GM19193 (cell line): Measurements from ENCODE around the gene EIF2S1.

Experiments used
- POLR2A ChIP-seq: IDR thresholded peaks from 4 replicates; pipeline ENCODE4 v1.6.1; 2011; ENCODE audit not compliant: insufficient read depth, insufficient read length; ENCODE audit errors: extremely low read depth

The EIF2S1 gene

DNA sequence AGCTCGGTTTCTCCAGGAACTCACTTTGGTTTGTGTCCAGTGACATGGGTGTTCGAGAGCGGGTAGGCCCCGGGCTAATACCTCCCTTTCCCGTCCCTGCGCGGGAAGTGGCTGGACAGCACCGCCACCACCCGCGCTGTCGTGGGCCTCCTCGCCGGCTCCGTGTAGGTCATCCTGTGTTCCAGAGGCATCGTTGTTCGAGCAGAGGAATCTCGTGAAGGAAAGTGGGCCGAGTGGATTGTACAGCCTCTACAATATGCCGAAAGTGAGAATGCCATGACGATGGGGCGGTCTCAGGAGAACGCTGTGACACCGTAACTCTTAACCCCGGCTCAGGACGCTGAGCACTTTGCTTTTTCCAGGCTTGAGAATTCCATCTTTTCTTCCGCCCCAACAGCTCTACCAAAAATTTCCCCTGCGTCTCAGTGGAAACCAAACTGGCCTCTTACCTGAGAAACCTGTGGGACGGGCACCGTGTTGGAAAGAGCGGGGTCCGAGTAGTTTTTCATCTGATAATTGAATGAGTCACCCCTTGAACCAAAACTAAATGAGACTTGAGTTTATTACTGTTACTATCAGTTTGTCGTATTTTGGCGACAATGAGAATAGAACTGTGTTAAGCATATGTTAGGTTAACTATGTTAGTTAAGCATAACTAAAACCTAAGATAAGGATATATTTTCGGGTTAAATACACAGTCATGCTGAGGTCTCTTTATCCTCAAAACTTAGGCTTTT is 510 bp downstream of the EIF2S1 start:
- TF ChIP-seq POLR2A: no peak

DNA sequence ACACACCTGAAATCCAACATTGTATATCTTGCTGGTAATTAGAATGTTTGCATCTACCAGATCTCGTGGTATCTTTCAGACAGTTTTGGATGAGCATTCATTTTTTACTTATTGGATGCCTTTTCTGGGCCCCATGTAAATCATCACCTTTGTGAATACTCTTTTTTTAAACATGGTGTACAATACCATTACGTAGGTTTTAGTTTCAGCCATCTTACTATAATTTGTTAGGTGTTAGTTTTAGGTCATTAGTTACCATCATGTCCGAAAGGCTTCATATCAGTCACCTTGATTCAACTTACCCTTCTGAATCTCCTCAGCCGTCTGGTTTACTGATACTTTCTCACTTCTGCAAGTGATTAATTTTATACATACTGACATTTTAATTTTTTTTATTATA is 5.3 kb downstream of the EIF2S1 start:
- TF ChIP-seq POLR2A: no peak

DNA sequence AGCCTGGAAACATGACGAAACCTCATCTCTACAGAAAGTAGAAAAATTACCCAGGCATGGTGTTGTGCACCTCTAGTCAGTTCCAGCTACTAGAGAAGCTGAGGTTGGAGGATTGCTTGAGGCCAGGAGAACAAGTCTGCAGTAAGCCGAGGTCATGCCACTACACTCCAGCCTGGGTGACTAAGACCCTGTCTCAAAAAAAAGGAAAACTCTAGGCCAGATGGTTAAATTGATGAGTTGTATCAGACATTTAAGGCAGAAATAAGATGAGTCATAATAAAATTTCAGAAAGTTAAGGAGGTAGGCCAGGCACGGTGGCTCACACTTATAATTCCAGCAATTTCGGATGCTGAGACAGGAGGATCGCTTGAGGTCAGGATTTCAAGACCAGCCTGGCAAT is 10.7 kb downstream of the EIF2S1 start:
- no peak for TF ChIP-seq POLR2A

DNA sequence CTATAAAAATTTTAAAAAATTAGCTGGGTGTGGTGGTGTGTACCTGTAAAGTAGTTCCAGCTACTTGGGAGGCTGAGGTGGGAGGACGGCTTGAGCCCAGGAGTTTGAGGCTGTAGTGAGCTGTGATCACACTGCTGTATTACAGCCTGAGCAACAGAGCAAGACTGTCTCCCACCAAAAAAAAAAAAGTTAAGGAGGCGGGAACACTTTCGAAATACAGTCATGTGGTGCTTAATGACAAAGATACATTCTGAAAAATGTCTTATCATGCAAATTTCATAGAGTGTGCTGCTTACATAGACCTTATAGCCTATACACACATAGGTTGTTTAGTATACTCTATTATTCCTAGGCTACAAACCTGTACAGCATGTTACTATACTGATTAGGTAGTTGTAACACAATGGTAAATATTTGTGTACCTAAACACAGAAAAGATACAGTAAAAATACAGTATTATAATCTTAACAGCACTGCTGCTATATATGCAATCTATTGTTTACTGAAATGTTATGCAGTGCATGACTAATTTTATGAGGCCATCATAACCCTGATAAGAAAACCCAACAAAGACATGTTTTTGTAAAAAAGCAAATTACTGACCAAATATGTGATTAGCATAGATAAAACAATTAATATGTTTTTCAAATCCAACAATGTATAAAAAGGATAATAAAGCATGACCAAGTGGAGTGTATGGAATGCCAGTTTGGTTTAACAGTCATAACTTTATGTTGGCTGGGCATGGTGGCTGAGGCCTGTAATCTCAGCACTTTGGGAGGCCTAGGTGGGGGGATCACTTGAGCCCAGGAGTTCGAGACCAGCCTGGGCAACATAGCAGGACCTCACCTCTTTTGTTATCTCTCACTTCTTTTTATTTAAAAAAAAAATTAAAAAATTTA is 11.4 kb downstream of the EIF2S1 start:
- no peak for TF ChIP-seq POLR2A

DNA sequence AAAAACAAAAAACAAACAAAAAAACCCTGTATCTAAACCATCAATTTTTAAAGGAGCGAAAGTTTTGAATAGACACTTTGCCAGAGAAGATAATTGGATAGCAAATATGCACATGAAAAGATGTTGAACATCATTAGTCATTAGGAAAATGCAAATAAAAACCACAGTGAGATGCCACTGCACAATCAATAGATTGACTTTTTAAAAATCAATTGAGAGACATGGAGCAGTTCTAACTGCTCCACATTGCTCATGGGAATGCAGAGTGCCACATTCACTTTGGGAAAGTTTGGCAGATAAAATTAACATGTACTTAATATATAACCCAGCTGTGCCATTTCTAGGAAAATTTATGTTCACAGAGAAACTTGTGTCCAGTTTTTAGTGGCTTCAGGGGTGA is 12.7 kb downstream of the EIF2S1 start:
- no peak for TF ChIP-seq POLR2A

DNA sequence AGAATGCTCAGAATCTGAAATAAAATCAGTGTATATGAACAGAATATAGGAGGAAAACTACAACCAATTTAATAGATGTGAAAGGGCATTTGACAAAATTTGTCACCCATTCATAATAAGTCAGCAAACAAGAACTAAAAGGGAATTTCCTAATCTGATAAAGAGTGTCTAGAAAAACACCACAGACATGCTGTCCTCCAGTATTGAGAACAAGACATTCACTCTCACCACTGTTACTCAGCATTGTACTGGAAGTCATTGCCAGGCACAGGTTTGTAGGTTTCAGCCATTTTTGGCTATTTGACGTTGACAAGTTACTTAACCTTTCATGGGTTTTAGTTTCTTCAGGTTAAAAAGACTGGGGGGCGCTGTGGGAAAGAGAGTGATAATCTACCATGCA is 13.2 kb downstream of the EIF2S1 start:
- no peak for TF ChIP-seq POLR2A

DNA sequence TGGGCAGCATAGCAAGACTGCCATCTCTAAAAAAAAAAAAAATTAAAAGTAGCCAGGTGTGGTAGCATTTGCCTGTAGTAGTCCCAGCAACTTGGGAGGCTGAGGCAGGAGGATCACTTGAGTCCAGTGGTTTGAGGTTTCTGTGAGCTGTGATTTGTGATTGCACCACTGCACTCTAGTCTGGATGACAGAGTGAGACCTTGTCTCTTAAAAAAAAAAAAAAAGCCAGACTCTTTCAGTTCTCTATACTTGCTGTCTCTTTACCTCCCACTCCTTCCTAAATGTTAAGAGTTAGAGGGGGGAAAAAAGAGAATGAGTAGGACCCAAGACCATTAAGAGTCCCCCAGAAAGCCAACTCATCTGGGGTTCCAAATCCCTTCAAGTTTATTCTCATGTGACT is 17.8 kb downstream of the EIF2S1 start:
- TF ChIP-seq POLR2A: no peak

DNA sequence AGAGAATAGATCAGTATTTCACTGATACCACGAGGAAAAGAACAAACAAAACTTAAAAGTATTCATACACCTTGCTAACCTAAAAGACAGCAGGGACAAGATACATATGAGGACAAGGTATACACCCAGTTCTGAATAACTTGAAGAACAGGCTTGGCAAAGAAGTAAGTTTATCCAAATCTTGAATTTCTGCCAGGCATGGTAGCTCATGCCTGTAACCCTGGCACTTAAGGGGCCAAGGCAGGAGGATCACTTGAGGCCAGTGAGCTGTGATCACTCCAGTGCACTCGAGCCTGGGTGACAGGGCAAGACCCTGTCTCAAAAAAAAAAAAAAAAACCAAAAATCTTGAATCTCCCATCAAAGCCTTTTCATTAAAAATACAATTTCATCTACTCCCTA is 25.0 kb downstream of the EIF2S1 start:
- no peak for TF ChIP-seq POLR2A

DNA sequence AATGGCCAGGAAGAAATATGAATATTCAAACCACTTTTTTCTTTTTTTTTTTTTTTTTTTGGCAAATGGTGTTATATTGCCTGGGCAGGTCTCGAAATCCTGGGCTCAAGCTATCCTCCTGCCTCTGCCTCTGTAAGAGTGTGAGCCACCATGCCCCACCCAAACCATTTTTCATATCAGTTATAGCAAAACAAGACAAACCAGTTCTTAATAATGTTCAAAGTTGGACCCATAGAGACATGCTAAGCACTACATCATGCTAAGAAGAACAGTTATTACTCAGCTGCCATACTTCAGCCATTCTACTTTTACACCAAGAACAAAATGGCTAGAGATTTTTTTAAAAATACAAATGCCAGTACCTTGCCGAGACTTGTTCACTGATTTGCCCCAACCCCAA is 25.5 kb downstream of the EIF2S1 start:
- TF ChIP-seq POLR2A: no peak

DNA sequence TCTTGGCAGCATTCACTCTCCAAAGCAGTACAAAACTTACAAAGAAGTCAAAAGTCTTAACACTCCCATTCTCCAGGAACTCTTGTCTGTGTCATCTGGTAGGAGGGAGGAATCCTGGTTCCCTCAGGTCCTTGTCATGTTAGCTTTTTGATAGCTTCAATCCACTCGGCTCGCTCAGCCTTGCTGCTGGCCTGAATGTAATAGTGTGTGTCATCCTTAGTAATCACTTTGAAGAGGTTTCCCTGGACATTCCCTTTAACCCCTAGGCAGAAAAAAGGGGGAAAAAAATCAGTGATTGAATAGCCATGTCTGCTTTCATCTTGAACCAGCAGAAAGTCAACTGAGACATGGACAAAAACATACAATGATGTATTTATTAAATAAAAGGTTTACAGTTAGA is 27.1 kb downstream of the EIF2S1 start:
- no peak for TF ChIP-seq POLR2A

DNA sequence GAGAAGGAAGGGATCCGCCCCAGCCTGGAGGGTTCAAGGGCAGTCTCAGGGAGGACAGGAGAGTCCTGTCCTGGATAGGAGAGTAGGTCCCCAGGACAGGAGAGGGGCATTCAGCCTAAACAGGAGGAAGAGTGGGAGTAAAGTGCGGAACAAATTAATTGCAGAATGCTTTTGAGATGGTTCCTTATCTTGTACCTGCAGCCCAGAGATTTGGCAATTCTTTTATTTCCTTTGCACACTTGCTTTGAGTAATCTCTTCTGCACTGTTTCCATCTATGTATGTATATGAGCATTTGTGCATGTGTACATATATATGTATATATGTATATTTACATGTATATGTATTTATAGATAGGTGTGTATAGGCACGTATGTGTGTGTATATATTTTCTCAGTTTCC is 29.1 kb downstream of the EIF2S1 start:
- TF ChIP-seq POLR2A: no peak

DNA sequence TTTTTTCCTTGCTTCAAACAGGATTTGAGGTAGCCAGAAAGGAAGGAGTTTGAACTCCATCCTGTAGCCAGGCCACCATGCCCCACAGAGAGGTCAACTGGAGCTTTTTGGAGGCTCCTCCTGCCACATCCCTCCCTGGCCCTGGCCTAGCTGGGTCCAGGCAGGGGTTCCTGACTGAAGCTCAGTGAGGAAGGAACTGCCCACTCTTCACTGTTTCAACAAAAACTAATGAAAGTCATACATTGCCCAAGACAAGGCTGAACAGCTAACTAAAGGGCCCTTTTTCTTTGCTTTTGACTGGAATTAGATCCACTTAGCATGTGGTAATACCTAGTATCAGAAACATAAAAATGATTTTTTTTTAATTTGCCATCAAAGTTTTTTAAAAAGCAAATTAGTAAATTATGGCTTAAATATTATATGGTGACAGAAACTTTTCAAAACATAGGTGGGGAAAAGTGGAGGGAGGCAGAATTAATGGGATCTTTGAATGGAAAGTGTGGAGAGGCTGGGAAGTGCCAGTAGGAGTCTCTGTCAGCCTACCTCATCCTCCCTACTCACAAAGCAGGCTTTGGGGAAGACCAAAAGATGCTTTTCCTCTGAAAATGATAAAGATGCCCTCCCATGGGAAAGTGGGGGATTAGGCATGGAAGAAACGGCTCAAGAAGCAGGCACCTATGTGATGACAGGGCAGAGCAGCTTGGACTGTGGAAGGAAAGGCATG is 29.8 kb downstream of the EIF2S1 start:
- TF ChIP-seq POLR2A: no peak

DNA sequence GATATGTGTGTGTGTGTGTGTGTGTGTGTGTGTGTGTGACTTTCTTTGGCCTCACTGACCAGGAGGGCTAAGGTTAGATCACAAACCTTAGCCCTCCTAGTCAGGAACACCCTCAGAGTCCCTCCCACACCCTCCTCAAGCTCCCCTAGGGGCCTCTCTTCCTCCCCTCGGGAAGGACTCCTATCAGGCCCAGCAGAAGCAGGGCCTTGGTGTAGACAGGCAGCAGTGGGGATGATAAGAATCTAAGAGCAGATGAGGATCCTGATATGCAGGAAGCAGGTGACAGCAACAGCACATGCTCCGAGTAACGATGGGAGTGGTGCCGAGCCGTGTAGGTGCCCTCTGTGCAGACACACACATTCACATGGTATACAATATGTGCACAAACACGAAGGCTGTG is 31.1 kb downstream of the EIF2S1 start:
- no peak for TF ChIP-seq POLR2A

DNA sequence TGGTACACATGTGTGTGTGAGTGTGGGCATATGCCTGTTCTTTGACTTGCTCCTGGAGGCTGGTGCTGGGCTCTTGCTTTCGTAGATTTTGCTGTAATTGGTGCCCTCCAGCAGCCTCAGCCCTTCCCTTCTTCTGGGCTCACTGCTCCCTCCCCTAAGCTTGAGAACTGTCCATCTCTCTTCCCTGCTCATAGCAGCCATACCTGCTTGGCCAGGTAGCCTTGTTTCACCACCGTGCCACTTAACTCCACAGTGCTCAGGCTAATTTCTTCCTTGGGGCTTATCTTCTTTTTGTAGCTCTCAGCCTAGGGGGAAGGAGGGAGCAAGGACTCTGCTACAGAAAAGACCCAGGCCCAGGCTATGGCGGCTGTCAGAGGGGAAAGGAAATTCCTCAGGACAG is 32.0 kb downstream of the EIF2S1 start:
- TF ChIP-seq POLR2A: no peak

DNA sequence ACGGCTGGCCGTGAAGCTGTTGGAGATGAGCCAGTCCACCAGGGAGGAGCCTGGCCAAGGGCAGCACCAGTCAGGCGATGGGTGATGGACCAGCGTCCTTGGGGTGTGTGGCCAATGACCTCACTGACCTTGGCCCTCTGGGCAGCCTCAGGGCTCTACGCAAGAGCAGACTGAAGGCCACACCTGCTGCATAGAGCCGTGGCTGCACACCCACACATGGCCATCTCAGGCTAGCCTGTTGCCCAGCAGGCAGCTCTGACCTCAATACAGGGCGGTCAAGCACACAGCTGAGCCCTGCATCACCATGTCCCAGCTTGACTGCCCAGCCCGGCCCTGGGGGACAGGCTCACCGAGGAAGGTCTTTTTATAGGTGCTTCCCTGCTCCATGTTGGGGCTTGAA is 32.7 kb downstream of the EIF2S1 start:
- TF ChIP-seq POLR2A: no peak

DNA sequence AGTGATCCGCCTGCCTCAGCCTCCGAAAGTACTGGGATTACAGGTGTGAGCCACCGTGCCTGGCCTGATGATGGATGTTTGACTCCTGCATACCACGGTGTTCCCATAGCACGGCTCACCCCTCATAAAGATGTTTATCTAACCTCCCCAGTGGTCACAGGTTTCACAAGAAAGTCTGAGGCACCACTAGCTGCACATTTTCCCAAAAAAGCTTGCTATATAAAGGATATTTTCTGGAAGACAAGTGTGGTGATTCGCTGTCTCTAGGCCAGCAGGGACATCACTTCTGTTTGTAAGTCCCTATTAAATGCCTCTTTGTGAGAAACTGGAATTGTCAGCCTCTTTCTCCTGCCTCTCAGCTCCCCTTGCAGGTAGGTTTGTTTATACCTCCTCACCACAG is 33.6 kb downstream of the EIF2S1 start:
- no peak for TF ChIP-seq POLR2A

DNA sequence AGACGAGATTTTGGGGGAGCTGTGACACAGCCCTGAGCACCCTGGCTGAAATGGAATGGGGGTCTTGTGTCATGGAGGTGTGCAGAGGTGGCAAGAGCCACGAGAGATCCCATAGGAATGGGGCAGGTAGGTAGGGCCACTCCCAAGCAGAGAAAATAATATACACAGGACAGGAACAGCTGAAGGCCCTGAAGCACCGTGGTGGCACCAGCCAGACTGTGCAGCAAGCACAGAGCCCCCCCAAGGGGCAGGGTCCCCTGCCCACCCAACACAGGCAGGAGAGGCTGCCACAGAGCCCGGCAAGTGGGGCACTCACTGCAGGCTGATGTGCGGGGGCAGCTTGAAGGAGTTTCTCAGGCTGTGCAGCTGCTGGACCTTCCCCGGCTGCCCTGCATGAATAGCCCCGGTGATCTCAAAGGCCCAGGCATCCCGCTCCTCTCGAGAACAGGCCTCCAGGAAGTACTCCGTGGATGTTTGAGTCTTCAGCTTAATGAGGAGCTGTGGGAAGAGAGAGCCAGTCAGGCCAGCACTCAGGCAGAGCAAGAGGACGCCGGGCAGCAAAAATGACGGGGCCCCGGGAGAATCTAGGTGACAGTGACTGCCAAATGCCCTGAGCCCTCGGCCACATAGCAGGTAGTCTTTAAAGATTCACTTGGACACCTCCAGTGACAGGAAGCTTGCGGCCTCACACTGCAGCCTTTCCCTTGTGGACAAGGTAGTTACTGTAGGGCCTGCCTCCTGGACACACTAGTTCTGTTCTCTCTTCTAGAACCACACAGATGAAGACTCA is 35.2 kb downstream of the EIF2S1 start:
- no peak for TF ChIP-seq POLR2A
